Psoas muscle (tissue), 8 donors: ENCODE data around the gene SLCO2A1. TPM values are rescaled to one million over a fixed set of nuclear protein-coding genes. Genes with fewer than 3 reads are reported as not detected.

Source experiments
- ATAC-seq, 4 donors: fragments of 200-7000 bp; cut with Tn5 transposase; one replicate each; pipeline ENCODE4 v1.9.1; 2020; ENCODE audit warnings: moderate library complexity in 3 of 4, mild to moderate bottlenecking in 2 of 4
- DNase-seq, 2 donors: peaks; one replicate each; pipeline ENCODE4 v3.0.0-alpha.2; 2020
- H3K27ac ChIP-seq: fragments of 200-600 bp; one replicate; pipeline ENCODE4 v1.8.0; 2022
- H3K27me3 ChIP-seq, 3 donors: fragments of 200-600 bp in 1 of 3; one replicate each; pipeline versions ENCODE4 v1.6.1 to v1.8.0; 2013 to 2022; ENCODE audit warnings: low read length in 2 of 3, mild to moderate bottlenecking in 2 of 3, moderate library complexity in 1 of 3; ENCODE audit not compliant: insufficient read depth in 3 of 3
- H3K36me3 ChIP-seq, 2 donors: fragments of 200-600 bp in 1 of 2; one replicate each; pipeline versions ENCODE4 v1.6.1 to v1.8.0; 2013 to 2022; ENCODE audit warnings: low read depth in 1 of 2, mild to moderate bottlenecking in 1 of 2, moderate library complexity in 1 of 2; ENCODE audit not compliant: insufficient read depth in 1 of 2
- H3K4me1 ChIP-seq: fragments of 200-600 bp; one replicate; pipeline ENCODE4 v1.8.0; 2022
- H3K4me3 ChIP-seq: fragments of 200-600 bp; one replicate; pipeline ENCODE4 v1.8.0; 2022; ENCODE audit warnings: mild to moderate bottlenecking
- H3K9me3 ChIP-seq: fragments of 200-600 bp; one replicate; pipeline ENCODE4 v1.8.0; 2022
- WGBS, 3 donors: extraction: QIAGEN DNeasy Blood & Tissue Kit; methylation state at CpG; one replicate each; pipeline versions ENCODE4 v1.1.6 to v1.1.7; 2013; 5-methylcytosine and 5-hydroxymethylcytosine counted together
- intact Hi-C, 2 donors: fragments of 100-400 bp; cut with DNase I; formaldehyde crosslinking; loops; one replicate each; pipeline versions ENCODE4 v1.11.0 to v1.14.2; 2022
- polyA plus RNA-seq, 3 donors: library from polyadenylated mRNA; stranded (reverse); fragments of 200-250 nt; gene quantifications; one replicate each; pipeline ENCODE4 v1.2.3, GENCODE V29; 2013
- total RNA-seq, 4 donors: library from RNA; stranded (reverse); fragmentation: NEBNext Ultra II Directional in 2 of 4; extraction: Animal tissue kit (Norgen Biotek cat#: 25700) in 2 of 4; gene quantifications; one replicate each; pipeline versions ENCODE4 v1.2.1 to v1.2.4, GENCODE V29; 2021 to 2023
- TF ChIP-seq, protein P1 (sequence below): fragments of 200-600 bp; IDR thresholded peaks from one replicate; pipeline ENCODE4 v1.8.0; 2022; ENCODE audit warnings: antibody characterized with exemption
- donor health status: healthy with polysubstance abuse.
- donor health status: DM: no; HTN: no; CAD: no; lungs with moderate emphysema.
- donor health status: Bipolar disorder and iron deficiency.
- donor health status: healthy.
- donor health status: DM: yes; HTN: yes; CAD: no.
- donor health status: DM: no; HTN: no; CAD: no.
- donor health status: DM: no; HTN: no; CAD: no.
- donor health status: DM: yes; HTN: yes; CAD: no.

Gene SLCO2A1
- total and polyA plus RNA-seq, 7 donors = 0.72 to 5.2 (median 3.7) TPM

DNA sequence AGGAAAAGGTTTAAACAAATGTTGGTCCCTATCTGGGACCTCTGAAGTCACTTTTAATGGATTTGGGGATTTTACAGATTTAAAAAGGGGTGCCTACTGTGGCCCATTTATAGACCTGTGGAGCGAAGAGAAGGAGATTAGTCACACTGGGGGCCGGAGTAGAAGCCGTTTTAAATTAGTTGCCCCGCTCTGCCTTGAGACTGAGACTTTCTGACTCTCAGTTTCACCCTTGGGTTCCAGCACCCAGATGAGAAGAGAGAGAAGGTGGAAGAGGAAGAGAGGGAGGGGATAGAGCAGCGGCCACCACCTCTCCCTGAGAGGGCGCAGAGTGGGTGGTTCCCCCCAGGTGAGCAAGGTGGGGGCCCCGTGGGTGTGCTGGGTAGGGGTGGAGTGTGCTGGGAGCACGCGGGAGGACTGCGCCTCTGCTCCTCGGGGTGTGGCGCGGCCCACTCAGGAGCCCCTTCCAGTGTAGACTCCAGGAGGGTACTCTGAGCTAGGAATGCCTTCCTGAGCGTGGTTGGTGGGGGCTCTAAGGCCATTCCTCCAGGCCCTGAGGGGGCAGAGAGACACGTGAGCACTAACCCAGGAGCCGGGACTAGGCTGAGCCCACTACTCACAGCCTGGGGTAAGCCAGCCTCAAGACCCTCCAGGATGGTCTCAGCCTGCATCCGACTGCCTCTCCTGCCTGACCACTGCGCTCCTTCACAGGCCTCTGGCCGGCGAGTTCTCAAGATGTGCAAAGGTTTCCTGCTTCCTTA, 101.4 kb downstream of the SLCO2A1 start:
- 77 to 84% (median 81%) methylated on average over 16 to 20 of the region's 20 CpGs for WGBS, 3 donors
- ATAC-seq = no peak
- H3K4me3 ChIP-seq = peak overlapping the region; percentile 69

GRCh38 chr3:133927540-133928066, 102.1 kb downstream of the SLCO2A1 start:
- Histone ChIP-seq H3K9me3 (no peaks in the 10 kb centered on the region), H3K4me1 (peaks cover 5% of the 10 kb centered on the region), H3K36me3 (no peaks in the 10 kb centered on the region), H3K27ac (no peak overlapping the region), H3K4me3 (peak overlapping the region; percentile 69), H3K27me3 (no peaks in the 10 kb centered on the region)
- peak; percentile 73 to 76 for DNase-seq
- intact Hi-C loops = loop anchor here (1.0 to 10.0 kb wide), 4 partner anchors 106 to 1200 kb away; partner anchors contain the start of gene TOPBP1 (in 1 of the 2)
- 2 to 3% (median 3%) methylated on average over 30 to 51 of the region's 51 CpGs for WGBS, 3 donors
- TF ChIP-seq, protein P1, sequence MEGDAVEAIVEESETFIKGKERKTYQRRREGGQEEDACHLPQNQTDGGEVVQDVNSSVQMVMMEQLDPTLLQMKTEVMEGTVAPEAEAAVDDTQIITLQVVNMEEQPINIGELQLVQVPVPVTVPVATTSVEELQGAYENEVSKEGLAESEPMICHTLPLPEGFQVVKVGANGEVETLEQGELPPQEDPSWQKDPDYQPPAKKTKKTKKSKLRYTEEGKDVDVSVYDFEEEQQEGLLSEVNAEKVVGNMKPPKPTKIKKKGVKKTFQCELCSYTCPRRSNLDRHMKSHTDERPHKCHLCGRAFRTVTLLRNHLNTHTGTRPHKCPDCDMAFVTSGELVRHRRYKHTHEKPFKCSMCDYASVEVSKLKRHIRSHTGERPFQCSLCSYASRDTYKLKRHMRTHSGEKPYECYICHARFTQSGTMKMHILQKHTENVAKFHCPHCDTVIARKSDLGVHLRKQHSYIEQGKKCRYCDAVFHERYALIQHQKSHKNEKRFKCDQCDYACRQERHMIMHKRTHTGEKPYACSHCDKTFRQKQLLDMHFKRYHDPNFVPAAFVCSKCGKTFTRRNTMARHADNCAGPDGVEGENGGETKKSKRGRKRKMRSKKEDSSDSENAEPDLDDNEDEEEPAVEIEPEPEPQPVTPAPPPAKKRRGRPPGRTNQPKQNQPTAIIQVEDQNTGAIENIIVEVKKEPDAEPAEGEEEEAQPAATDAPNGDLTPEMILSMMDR = peak; percentile 89
- peak; percentile 75 to 94 (median 82) for ATAC-seq

More for the DNA sequence above, 101.4 kb downstream of the SLCO2A1 start:
- no peaks in the 10 kb centered on the region for H3K36me3 ChIP-seq
- TF ChIP-seq, protein P1 = no peak
- no peaks in the 10 kb centered on the region for H3K9me3 ChIP-seq
- intact Hi-C loops = loop anchor here (5.0 to 10.0 kb wide), 3 partner anchors 111 to 1201 kb away; partner anchors contain the start of gene TOPBP1 (in 1 of the 2)
- H3K27me3 ChIP-seq = no peaks in the 10 kb centered on the region
- H3K4me1 ChIP-seq = peaks cover 5% of the 10 kb centered on the region
- no peak overlapping the region for H3K27ac ChIP-seq
- DNase-seq = no peak

- no peaks in the 10 kb centered on the region for H3K36me3 ChIP-seq
- DNase-seq (no peak), ATAC-seq (peak in 3 of 4 donors; percentile 6 to 41 (median 33))
- 19 to 26% (median 19%) methylated on average over 34 of the region's 34 CpGs for WGBS, 3 donors
- TF ChIP-seq, protein P1 = no peak
- no peaks in the 10 kb centered on the region for H3K27me3 ChIP-seq
- H3K4me1 ChIP-seq = peaks cover 5% of the 10 kb centered on the region
- intact Hi-C loops = loop anchor here (1.0 to 10.0 kb wide), 4 partner anchors 106 to 1200 kb away; partner anchors contain the start of gene TOPBP1 (in 1 of the 2)
- no peaks in the 10 kb centered on the region for H3K9me3 ChIP-seq
- no peak overlapping the region for H3K27ac ChIP-seq
- peak overlapping the region; percentile 69 for H3K4me3 ChIP-seq
These were observed 102.8 kb downstream of the SLCO2A1 start for GRCh38 chr3:133926736-133927539.

- Histone ChIP-seq H3K36me3 (no peaks in the 10 kb centered on the region), H3K4me1 (peaks cover 5% of the 10 kb centered on the region), H3K4me3 (no peak overlapping the region), H3K9me3 (no peaks in the 10 kb centered on the region), H3K27ac (no peak overlapping the region), H3K27me3 (no peaks in the 10 kb centered on the region)
- DNase-seq (no peak), ATAC-seq (no peak)
- intact Hi-C loops = loop anchor here (5.0 to 10.0 kb wide), 3 partner anchors 109 to 1199 kb away; partner anchors contain the start of gene TOPBP1 (in 1 of the 2)
- 94 to 98% (median 97%) methylated on average over 10 of the region's 10 CpGs for WGBS, 3 donors
- TF ChIP-seq, protein P1 = no peak
These were observed 103.6 kb downstream of the SLCO2A1 start for GRCh38 chr3:133925960-133926735.
